Tibial nerve (tissue), 4 donors: ENCODE measurements around the gene ZNF599. TPM values are rescaled to one million over a fixed set of nuclear protein-coding genes. Genes with fewer than 3 reads are reported as not detected.

Experiments used
- DNase-seq, 2 donors: peaks; one replicate each; pipeline ENCODE4 v3.0.0-alpha.2; 2019; ENCODE audit warnings: low spot score in 2 of 2
- H3K27ac ChIP-seq, 4 donors: fragments of 200-600 bp; sonication (generic) in 3 of 4; one replicate each; pipeline ENCODE4 v1.5.1; 2017 to 2019; ENCODE audit warnings: mild to moderate bottlenecking in 1 of 4
- H3K27me3 ChIP-seq, 2 donors: fragments of 200-600 bp; sonication (generic) in 1 of 2; one replicate each; pipeline versions ENCODE4 v1.5.1 to v1.6.0; 2017 to 2019
- H3K36me3 ChIP-seq, 3 donors: fragments of 200-600 bp; sonication (generic); one replicate each; pipeline ENCODE4 v1.5.1; 2018 to 2019
- H3K4me1 ChIP-seq, 4 donors: fragments of 200-600 bp; sonication (generic) in 3 of 4; one replicate each; pipeline ENCODE4 v1.5.1; 2017 to 2019
- H3K4me3 ChIP-seq, 4 donors: fragments of 200-600 bp; sonication (generic) in 3 of 4; one replicate each; pipeline ENCODE4 v1.5.1; 2017 to 2019; ENCODE audit warnings: mild to moderate bottlenecking in 1 of 4, moderate library complexity in 1 of 4
- H3K9me3 ChIP-seq, 4 donors: fragments of 200-600 bp; sonication (generic) in 3 of 4; one replicate each; pipeline ENCODE4 v1.5.1; 2017 to 2019
- EP300 ChIP-seq, 2 donors: sonication (generic); formaldehyde crosslinking; IDR thresholded peaks; one replicate each; pipeline ENCODE4 v1.6.1; 2017; ENCODE audit warnings: antibody characterized with exemption in 2 of 2, mild to moderate bottlenecking in 1 of 2
- POLR2A ChIP-seq, 2 donors: fragments of 450-650 bp; IDR thresholded peaks; one replicate each; pipeline ENCODE4 v1.6.1; 2017; ENCODE audit warnings: antibody characterized with exemption in 2 of 2, mild to moderate bottlenecking in 2 of 2, moderate library complexity in 2 of 2
- WGBS, 2 donors: methylation state at CpG; one replicate each; pipeline ENCODE4 v1.1.5; 2018; 5-methylcytosine and 5-hydroxymethylcytosine counted together
- total RNA-seq, 4 donors: library from RNA; depleted of rRNA; stranded (reverse); fragments of >200 nt; gene quantifications; one replicate each; pipeline ENCODE4 v1.1.0, GENCODE V29; 2016
- TF ChIP-seq, protein P1 (sequence below), 5 experiments: fragments of 200-600 bp in 3 of 5; fragments of 450-650 bp in 2 of 5; sonication (generic) in 3 of 5; IDR thresholded peaks; one replicate each; pipeline ENCODE4 v1.5.1; 2016 to 2019; ENCODE audit warnings: antibody characterized with exemption in 5 of 5, mild to moderate bottlenecking in 3 of 5, moderate library complexity in 2 of 5

ZNF599 gene
- total RNA-seq, 4 donors from 2014 or later: 10.2 to 13.3 (median 11.1) TPM

DNA sequence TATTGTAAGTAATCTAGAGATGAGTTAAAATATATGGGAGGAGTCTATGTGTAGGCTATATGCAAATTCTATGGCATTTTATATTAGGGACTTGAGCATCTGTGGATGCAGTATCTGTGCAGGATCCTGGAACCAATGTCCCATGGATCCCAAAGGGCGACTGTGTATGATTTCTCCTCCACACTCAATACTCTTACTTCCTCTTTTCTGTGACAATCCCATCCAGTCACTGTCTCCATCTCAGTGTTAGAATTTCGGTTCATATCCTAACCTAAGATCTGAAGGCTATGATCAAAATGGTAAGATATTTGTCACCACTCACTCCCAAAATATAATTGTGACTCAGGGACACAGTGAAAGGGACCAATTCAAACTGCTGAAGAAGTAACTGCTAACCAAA is 15.1 kb upstream of the ZNF599 start:
- Histone ChIP-seq H3K27ac (no peak overlapping the region), H3K4me1 (no peaks in the 10 kb centered on the region), H3K36me3 (no peaks in the 10 kb centered on the region), H3K4me3 (no peak overlapping the region), H3K9me3 (peaks cover 0 to 5% (median 0%) of the 10 kb centered on the region in 4 donors), H3K27me3 (no peaks in the 10 kb centered on the region)
- no peak for TF ChIP-seq POLR2A (IDR thresholded peaks at IDR 0.05)
- TF ChIP-seq, protein P1, sequence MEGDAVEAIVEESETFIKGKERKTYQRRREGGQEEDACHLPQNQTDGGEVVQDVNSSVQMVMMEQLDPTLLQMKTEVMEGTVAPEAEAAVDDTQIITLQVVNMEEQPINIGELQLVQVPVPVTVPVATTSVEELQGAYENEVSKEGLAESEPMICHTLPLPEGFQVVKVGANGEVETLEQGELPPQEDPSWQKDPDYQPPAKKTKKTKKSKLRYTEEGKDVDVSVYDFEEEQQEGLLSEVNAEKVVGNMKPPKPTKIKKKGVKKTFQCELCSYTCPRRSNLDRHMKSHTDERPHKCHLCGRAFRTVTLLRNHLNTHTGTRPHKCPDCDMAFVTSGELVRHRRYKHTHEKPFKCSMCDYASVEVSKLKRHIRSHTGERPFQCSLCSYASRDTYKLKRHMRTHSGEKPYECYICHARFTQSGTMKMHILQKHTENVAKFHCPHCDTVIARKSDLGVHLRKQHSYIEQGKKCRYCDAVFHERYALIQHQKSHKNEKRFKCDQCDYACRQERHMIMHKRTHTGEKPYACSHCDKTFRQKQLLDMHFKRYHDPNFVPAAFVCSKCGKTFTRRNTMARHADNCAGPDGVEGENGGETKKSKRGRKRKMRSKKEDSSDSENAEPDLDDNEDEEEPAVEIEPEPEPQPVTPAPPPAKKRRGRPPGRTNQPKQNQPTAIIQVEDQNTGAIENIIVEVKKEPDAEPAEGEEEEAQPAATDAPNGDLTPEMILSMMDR (IDR thresholded peaks at IDR 0.05): no peak
- TF ChIP-seq EP300 (IDR thresholded peaks at IDR 0.05): no peak
- 56 to 71% methylated on average over 2 of the region's 2 CpGs for WGBS, 2 donors
- no peak for DNase-seq

DNA sequence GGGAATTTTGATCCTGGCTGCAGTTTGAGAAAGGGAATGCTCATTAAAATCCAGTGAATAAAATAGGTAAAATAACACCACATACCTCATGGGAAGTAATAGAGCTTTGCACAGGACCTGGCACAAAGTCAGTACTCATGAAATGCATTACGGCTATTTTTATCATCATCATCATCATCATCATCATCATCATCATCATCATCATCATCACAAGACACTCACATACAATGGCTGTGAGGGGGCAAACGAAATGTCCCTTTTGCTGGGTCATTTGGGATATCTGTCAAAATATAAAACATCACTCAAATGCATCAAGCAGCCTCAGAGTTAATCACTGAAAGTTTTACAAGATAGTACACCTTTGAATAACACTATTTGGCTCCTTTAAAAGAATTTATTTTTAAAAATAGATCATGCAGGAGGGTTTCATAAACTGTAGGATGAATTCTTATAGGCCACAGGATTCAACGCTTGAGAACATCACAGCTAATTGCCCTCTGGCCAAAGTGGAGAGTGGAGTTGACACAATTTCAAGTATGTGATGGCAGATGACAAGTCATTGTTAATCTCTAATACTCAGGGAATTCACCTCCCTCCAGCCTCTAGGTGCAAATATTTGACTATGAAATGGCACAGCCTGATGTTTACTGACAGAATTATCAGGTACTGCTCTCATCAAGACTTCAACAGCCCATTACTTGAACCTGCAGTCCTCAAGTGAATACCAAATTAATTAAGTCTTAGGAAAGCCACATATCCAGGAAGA is 14.2 kb upstream of the ZNF599 start:
- no peak overlapping the region for H3K4me3 ChIP-seq
- no peak overlapping the region for H3K27ac ChIP-seq
- 67 to 70% methylated on average over 3 of the region's 3 CpGs for WGBS, 2 donors
- TF ChIP-seq EP300 (IDR thresholded peaks at IDR 0.05) (no peak), POLR2A (IDR thresholded peaks at IDR 0.05) (no peak)
- TF ChIP-seq, protein P1 (IDR thresholded peaks at IDR 0.05): no peak
- DNase-seq: no peak
- peaks cover 0 to 5% (median 0%) of the 10 kb centered on the region in 4 donors for H3K9me3 ChIP-seq
- no peaks in the 10 kb centered on the region for H3K36me3 ChIP-seq
- H3K4me1 ChIP-seq: no peaks in the 10 kb centered on the region
- H3K27me3 ChIP-seq: no peaks in the 10 kb centered on the region

GRCh38 chr19:34786236-34786635 is 13.2 kb upstream of the ZNF599 start:
- DNase-seq: no peak
- H3K36me3 ChIP-seq: no peaks in the 10 kb centered on the region
- 68 to 77% methylated on average over 5 of the region's 5 CpGs for WGBS, 2 donors
- H3K4me1 ChIP-seq: no peaks in the 10 kb centered on the region
- H3K27me3 ChIP-seq: no peaks in the 10 kb centered on the region
- TF ChIP-seq, protein P1 (IDR thresholded peaks at IDR 0.05): no peak
- peaks cover 0 to 5% (median 0%) of the 10 kb centered on the region in 4 donors for H3K9me3 ChIP-seq
- no peak overlapping the region for H3K27ac ChIP-seq
- no peak overlapping the region for H3K4me3 ChIP-seq

DNA sequence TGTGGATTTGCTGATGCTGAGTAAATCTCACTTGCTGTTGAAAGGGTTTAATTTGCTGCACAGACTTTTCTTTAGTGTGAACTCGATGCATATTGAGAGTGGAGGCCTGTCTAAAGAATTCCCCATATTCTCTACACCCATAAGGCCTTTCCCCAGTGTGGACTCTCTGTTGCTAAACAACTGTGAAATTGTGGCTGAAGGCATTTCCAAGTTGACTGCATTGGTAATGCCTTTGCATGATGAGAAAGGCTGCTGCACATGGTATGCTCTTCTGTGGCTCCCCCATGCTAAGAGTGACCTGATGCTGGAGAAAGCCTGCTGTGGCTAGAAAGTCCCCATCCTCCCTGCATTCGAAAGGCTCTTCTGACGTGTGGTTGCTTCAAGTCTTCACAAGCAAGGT is 6.6 kb upstream of the ZNF599 start:
- no peaks in the 10 kb centered on the region for H3K36me3 ChIP-seq
- no peak for DNase-seq
- 68 to 73% methylated on average over 3 of the region's 3 CpGs for WGBS, 2 donors

DNA sequence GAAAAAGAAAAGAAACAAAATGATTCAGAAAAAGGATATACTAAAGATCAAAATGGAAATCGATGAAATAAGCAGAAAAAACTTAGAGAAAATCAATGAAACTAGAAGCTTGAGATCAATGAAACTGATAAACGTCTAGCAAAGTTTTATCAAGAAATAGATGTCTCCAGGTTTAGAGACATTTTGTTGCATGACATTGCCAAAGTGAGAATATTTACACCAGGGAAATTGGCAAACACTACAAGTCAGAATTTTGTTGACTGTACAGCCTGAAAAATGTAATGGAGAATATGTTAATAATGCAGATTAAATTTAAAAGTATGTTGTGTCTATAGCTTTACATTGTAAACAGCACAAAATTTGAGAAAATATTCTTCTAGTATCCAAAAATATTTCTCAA is 5.3 kb upstream of the ZNF599 start:
- no peaks in the 10 kb centered on the region for H3K4me1 ChIP-seq
- WGBS, 2 donors: 65 to 75% methylated on average over 2 of the region's 2 CpGs
- no peak overlapping the region for H3K4me3 ChIP-seq
- no peaks in the 10 kb centered on the region for H3K36me3 ChIP-seq
- peaks cover 0 to 12% (median 0%) of the 10 kb centered on the region in 4 donors for H3K9me3 ChIP-seq
- no peak for DNase-seq
- H3K27ac ChIP-seq: no peak overlapping the region
- H3K27me3 ChIP-seq: peaks cover 0 to 2% of the 10 kb centered on the region in 2 donors
- TF ChIP-seq EP300 (IDR thresholded peaks at IDR 0.05) (no peak), POLR2A (IDR thresholded peaks at IDR 0.05) (no peak)
- TF ChIP-seq, protein P1 (IDR thresholded peaks at IDR 0.05): no peak

More for the DNA sequence above, 6.6 kb upstream of the ZNF599 start:
- Histone ChIP-seq H3K27ac (no peak overlapping the region), H3K4me1 (no peaks in the 10 kb centered on the region), H3K4me3 (no peak overlapping the region), H3K9me3 (peaks cover 0 to 17% (median 0%) of the 10 kb centered on the region in 4 donors), H3K27me3 (peaks cover 0 to 2% of the 10 kb centered on the region in 2 donors)
- TF ChIP-seq POLR2A (IDR thresholded peaks at IDR 0.05): no peak
- TF ChIP-seq EP300 (IDR thresholded peaks at IDR 0.05): no peak
- TF ChIP-seq, protein P1 (IDR thresholded peaks at IDR 0.05): no peak
